Activated CD4-positive, alpha-beta T cell treated with anti-CD3 and anti-CD28 coated beads, Interleukin-2, amount 10 ng/mL, durations not matched to agents 24 days and 14 days (primary cell): Measurements from ENCODE around the gene PTPRK. TPM values are rescaled to one million over a fixed set of nuclear protein-coding genes. Genes with fewer than 3 reads are reported as not detected.
"Not testable (repeated sequence)": the region's sequence is repeated elsewhere in the genome, so short reads cannot be mapped to it uniquely, and the experiment has no call there.

Source experiments
- DNase-seq: peaks from one replicate; pipeline ENCODE4 v3.0.0; 2022
- H3K27ac Mint-ChIP-seq: one replicate; pipeline ENCODE4 v1.8.0; 2022; ENCODE audit warnings: mild to moderate bottlenecking, mixed read lengths
- H3K27me3 Mint-ChIP-seq: one replicate; pipeline ENCODE4 v1.8.0; 2022; ENCODE audit warnings: mixed read lengths
- H3K36me3 Mint-ChIP-seq: one replicate; pipeline ENCODE4 v1.8.0; 2022; ENCODE audit warnings: low read depth, mild to moderate bottlenecking, mixed read lengths
- H3K4me1 Mint-ChIP-seq: one replicate; pipeline ENCODE4 v1.8.0; 2021; ENCODE audit warnings: mixed read lengths
- H3K4me3 Mint-ChIP-seq: one replicate; pipeline ENCODE4 v1.8.0; 2022; ENCODE audit warnings: mild to moderate bottlenecking, moderate library complexity, mixed read lengths
- H3K9me3 Mint-ChIP-seq: one replicate; pipeline ENCODE4 v1.8.0; 2021; ENCODE audit warnings: mixed read lengths
- intact Hi-C: fragments of 100-400 bp; cut with micrococcal nuclease; formaldehyde crosslinking; loops from one replicate; pipeline ENCODE4 v1.15.1; 2023
- total RNA-seq: library from RNA; stranded (reverse); gene quantifications from 2 replicates; pipeline ENCODE4 v1.2.3, GENCODE V29; 2022

The PTPRK gene
- total RNA-seq, 1 donor from 2014 or later: 3.6 TPM

DNA sequence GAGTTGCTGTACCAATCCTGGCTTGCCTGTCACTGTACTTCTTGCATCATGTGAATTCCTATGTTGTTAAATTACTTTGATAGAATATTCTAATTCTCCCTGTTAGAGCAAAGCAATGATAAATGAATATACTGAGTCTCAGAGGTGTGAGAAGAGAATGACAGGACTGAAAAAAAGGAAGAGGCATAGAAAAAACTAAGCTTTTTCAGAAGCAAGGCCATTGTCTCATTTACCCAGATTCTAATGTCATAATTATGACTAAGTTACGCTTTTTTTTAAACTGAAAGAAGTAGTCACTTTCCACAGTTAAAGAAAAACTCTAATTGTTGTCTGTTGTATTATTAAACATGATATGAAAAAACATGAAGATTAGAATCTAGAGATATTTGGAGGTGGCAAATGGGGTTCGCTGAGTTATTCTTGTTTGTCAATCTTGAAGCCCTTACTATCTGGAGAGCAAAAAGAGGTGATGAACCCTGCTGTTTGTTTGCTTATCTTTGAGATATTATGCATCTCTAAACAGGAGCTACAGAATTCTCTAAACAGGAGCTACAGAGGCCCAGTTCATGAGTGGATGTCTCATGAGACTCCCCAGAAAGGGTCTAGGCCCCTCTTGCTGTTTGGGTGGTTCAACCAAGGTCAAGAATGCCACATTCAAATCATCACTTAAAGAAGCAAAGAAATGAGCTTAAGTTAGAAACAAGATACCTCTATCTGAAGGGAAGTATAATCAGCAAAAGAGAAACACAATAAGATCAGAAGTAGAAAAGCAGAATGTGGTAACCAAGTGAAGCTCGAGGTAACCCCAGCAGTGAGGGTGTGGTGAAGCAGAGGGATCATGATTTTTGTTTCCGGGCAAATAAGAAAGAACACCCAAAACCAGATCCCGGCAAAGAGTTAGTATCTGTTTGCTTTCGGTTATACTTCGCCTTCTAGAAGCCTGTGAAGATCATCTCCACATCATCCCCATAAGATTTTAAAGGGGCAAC, 586.3 kb downstream of the PTPRK start:
- H3K4me3 Mint-ChIP-seq: peak overlapping the region; percentile 84
- intact Hi-C loops: loop anchor here (1.0 to 2.0 kb wide), 5 partner anchors 15 to 38 kb away; partner anchors contain the start of gene THEMIS
- H3K9me3 Mint-ChIP-seq: peaks cover 19% of the 10 kb centered on the region
- peaks cover 49% of the 10 kb centered on the region for H3K4me1 Mint-ChIP-seq
- peaks cover 24% of the 10 kb centered on the region for H3K36me3 Mint-ChIP-seq
- peak overlapping the region; percentile 96 for H3K27ac Mint-ChIP-seq
- H3K27me3 Mint-ChIP-seq: no peaks in the 10 kb centered on the region
- peak; percentile 90 for DNase-seq

DNA sequence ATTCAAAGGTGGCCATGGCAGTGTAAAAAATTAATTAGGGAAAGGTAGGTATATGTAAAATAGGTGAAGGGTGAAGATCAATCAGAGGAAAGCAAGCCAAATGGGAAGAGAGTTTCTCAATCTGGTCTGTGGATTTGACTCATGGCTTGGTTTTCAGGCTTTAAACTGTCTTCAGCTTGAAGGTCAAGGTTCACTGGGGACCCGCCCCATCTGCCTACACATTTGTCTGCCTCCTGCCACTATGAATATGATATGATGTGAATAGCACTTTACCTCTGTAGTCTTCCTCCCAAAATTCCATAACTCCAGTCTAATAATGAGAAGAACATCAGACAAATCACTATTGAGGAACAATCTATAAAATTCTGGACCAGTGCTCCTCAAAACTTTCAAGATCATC, 587.3 kb downstream of the PTPRK start:
- peak overlapping the region; percentile 72 for H3K27ac Mint-ChIP-seq
- peaks cover 28% of the 10 kb centered on the region for H3K36me3 Mint-ChIP-seq
- peaks cover 39% of the 10 kb centered on the region for H3K4me1 Mint-ChIP-seq
- intact Hi-C loops: no loop called here
- no peaks in the 10 kb centered on the region for H3K27me3 Mint-ChIP-seq
- H3K9me3 Mint-ChIP-seq: peaks cover 26% of the 10 kb centered on the region
- no peak for DNase-seq
- H3K4me3 Mint-ChIP-seq: no peak overlapping the region

GRCh38 chr6:127932708-127933107, 587.7 kb downstream of the PTPRK start:
- Mint-ChIP-seq H3K27me3 (no peaks in the 10 kb centered on the region), H3K4me1 (peaks cover 36% of the 10 kb centered on the region), H3K27ac (peak overlapping the region; percentile 72), H3K36me3 (peaks cover 29% of the 10 kb centered on the region), H3K4me3 (no peak overlapping the region), H3K9me3 (peaks cover 25% of the 10 kb centered on the region)
- intact Hi-C loops: no loop called here
- peak; percentile 55 for DNase-seq

DNA sequence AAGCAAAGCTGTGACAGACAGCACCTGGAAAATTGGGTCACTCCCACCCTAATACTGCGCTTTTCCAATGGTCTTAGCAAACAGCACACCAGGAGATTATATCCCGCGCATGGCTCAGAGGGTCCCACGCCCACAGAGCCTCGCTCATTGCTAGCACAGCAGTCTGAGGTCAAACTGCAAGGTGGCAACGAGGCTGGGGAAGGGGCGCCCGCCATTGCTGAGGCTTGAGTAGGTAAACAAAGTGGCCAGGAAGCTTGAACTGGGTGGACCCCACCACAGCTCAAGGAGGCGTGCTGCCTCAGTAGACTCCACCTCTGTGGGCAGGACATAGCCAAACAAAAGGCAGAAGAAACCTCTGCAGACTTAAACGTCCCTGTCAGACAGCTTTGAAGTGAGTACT, 594.0 kb downstream of the PTPRK start:
- intact Hi-C loops, H3K27me3 Mint-ChIP-seq, H3K27ac Mint-ChIP-seq, H3K4me3 Mint-ChIP-seq: not testable (repeated sequence)
- peak; percentile 37 for DNase-seq
- Mint-ChIP-seq H3K36me3 (peaks cover 29% of the 10 kb centered on the region), H3K9me3 (peaks cover 29% of the 10 kb centered on the region), H3K4me1 (peaks cover 34% of the 10 kb centered on the region)

DNA sequence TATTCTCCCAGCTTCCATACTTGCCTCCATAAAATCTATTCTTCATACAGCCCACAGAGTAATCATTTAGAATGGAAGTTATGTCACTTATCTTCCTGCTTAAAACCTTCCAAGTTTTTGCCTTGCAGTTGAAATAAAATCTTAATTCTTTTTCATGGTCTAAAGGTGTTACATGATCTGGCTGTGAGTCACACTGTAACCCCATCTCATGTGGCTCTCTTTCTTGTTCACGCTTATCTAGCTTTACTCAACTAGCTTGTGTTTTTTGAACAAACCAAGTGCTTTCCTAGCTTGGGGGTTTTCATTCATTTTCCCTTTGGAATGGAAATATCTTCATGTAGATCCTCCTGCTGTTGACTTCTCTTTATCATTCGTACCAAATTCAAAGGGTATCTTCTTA, 596.0 kb downstream of the PTPRK start:
- H3K4me3 Mint-ChIP-seq: peak overlapping the region; percentile 15
- peaks cover 47% of the 10 kb centered on the region for H3K4me1 Mint-ChIP-seq
- H3K27ac Mint-ChIP-seq: peak overlapping the region; percentile 68
- DNase-seq: no peak
- peaks cover 29% of the 10 kb centered on the region for H3K9me3 Mint-ChIP-seq
- intact Hi-C loops: loop anchor here (1.0 kb wide), 1 partner anchor 27 kb away; no protein-coding TSS in a partner anchor
- H3K36me3 Mint-ChIP-seq: peaks cover 24% of the 10 kb centered on the region
- no peaks in the 10 kb centered on the region for H3K27me3 Mint-ChIP-seq

DNA sequence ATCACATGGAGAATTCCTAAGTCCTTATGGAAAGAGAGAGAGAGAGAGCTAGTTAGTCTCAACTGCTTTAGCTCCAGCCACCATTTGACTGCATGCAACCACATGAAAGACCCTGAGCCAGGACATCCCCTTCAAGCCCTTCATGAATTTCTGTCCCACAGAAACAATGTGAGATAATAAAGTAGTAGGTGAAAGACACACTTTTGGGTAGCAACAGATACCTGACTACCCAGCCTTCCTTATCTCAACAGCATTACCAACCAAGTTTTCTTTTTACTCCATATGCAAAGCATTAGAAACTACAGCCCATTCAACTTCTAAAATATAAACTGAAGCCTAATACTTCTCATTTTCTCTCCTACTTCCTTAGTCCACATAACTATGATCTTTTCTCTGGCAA, 596.4 kb downstream of the PTPRK start:
- peak; percentile 40 for DNase-seq
- Mint-ChIP-seq H3K36me3 (peaks cover 22% of the 10 kb centered on the region), H3K27me3 (no peaks in the 10 kb centered on the region), H3K27ac (peak overlapping the region; percentile 68), H3K9me3 (peaks cover 28% of the 10 kb centered on the region), H3K4me3 (peak overlapping the region; percentile 15), H3K4me1 (peaks cover 50% of the 10 kb centered on the region)
- intact Hi-C loops: loop anchor here (1.0 kb wide), 1 partner anchor 27 kb away; no protein-coding TSS in a partner anchor

GRCh38 chr6:127923135-127923534, 597.3 kb downstream of the PTPRK start:
- no peaks in the 10 kb centered on the region for H3K27me3 Mint-ChIP-seq
- H3K4me1 Mint-ChIP-seq: peaks cover 57% of the 10 kb centered on the region
- intact Hi-C loops: no loop called here
- peaks cover 22% of the 10 kb centered on the region for H3K9me3 Mint-ChIP-seq
- peaks cover 18% of the 10 kb centered on the region for H3K36me3 Mint-ChIP-seq
- no peak overlapping the region for H3K27ac Mint-ChIP-seq
- H3K4me3 Mint-ChIP-seq: no peak overlapping the region
- peak; percentile 54 for DNase-seq

DNA sequence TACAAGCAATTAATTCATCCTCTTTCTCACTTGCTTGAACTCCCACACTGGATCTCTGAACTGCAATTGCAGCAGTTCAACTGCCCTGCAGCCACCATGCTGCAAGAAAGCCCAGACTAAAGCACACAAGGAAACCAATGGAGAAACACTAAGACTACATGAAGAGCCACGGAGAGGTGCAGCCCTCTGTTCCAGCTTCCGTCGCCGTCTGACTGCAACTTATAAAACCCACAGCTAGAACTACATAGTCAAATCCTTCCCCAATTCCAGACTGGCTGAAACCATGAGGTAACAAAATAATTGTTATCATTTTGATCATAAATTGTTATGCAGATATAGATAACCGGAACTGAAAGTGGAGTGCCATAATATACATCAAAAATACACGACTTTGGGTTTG, 598.4 kb downstream of the PTPRK start:
- DNase-seq: peak; percentile 51
- Mint-ChIP-seq H3K9me3 (peaks cover 22% of the 10 kb centered on the region), H3K27ac (no peak overlapping the region), H3K4me3 (peak overlapping the region; percentile 50), H3K4me1 (peaks cover 65% of the 10 kb centered on the region), H3K36me3 (peaks cover 14% of the 10 kb centered on the region), H3K27me3 (no peaks in the 10 kb centered on the region)
- intact Hi-C loops: no loop called here

- Mint-ChIP-seq H3K4me3 (no peak overlapping the region), H3K27me3 (no peaks in the 10 kb centered on the region), H3K4me1 (peaks cover 68% of the 10 kb centered on the region), H3K9me3 (peaks cover 20% of the 10 kb centered on the region), H3K27ac (no peak overlapping the region), H3K36me3 (peaks cover 10% of the 10 kb centered on the region)
- intact Hi-C loops: no loop called here
- DNase-seq: peak; percentile 50
These were observed 599.6 kb downstream of the PTPRK start for GRCh38 chr6:127920804-127921203.
